ENCODE results near the gene SYT2.

DNA sequence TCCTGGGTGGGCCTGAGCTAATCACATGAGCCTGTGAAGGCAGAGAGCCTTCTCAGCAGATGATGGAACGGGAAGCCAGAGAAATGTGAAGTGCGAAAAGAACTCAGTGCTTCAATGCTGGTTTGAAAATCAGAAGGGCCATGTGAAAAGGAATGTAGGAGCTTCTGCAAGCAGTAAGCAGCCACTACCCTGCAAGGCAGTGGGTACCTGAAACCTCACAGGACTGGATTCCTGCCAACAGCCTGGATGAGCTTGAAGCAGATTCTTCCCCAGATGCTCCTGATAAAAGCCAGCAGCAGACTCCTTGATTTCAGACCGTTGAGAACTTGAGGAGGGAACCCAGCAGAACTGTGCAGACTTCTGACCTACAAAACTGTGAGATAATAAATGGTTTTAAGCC, 158.6 kb downstream of the SYT2 start:
- TF ChIP-seq, protein P1, sequence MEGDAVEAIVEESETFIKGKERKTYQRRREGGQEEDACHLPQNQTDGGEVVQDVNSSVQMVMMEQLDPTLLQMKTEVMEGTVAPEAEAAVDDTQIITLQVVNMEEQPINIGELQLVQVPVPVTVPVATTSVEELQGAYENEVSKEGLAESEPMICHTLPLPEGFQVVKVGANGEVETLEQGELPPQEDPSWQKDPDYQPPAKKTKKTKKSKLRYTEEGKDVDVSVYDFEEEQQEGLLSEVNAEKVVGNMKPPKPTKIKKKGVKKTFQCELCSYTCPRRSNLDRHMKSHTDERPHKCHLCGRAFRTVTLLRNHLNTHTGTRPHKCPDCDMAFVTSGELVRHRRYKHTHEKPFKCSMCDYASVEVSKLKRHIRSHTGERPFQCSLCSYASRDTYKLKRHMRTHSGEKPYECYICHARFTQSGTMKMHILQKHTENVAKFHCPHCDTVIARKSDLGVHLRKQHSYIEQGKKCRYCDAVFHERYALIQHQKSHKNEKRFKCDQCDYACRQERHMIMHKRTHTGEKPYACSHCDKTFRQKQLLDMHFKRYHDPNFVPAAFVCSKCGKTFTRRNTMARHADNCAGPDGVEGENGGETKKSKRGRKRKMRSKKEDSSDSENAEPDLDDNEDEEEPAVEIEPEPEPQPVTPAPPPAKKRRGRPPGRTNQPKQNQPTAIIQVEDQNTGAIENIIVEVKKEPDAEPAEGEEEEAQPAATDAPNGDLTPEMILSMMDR (IDR thresholded peaks at IDR 0.05) = no peak
- TF ChIP-seq POLR2A (IDR thresholded peaks at IDR 0.05) = no peak

Data from heart left ventricle (tissue), 13 donors.